SK-N-MC (cell line): Measurements from ENCODE around the gene INTS6.

ENCODE experiments used
- DNase-seq: peaks from one replicate; pipeline ENCODE4 v3.0.0-alpha.2; 2011; ENCODE audit warnings: low read depth, low spot score
- H3K27ac ChIP-seq: fragments of 200-600 bp; sonication (generic); 2 replicates; pipeline ENCODE4 v1.5.1; 2016; ENCODE audit warnings: mixed run types
- H3K36me3 ChIP-seq: fragments of 200-600 bp; sonication (generic); 2 replicates; pipeline ENCODE4 v1.6.1; 2017; ENCODE audit warnings: antibody characterized with exemption, low read length, mixed read lengths; ENCODE audit not compliant: insufficient read depth
- H3K4me3 ChIP-seq: fragments of 200-600 bp; sonication (generic); 2 replicates; pipeline ENCODE4 v1.5.1; 2016
- H3K9ac ChIP-seq: fragments of 200-600 bp; sonication (generic); 2 replicates; pipeline ENCODE4 v1.8.0; 2017; ENCODE audit warnings: mixed run types, mixed read lengths; ENCODE audit not compliant: insufficient read length
- H3K9me3 ChIP-seq: fragments of 200-600 bp; sonication (generic); 2 replicates; pipeline ENCODE4 v1.6.1; 2017; ENCODE audit warnings: low read depth, mild to moderate bottlenecking, antibody characterized with exemption, low read length, moderate library complexity, mixed read lengths
- EZH2 ChIP-seq: fragments of 200-600 bp; sonication (generic); IDR thresholded peaks from one replicate; pipeline ENCODE4 v1.6.1; 2017; ENCODE audit warnings: antibody characterized with exemption
- FOXP2 ChIP-seq: optimal IDR thresholded peaks from 2 replicates; pipeline ENCODE3; 2011; ENCODE audit warnings: mild to moderate bottlenecking, moderate library complexity; ENCODE audit not compliant: insufficient read depth; ENCODE audit errors: extremely low read length, control extremely low read depth
- POLR2AphosphoS5 ChIP-seq: IDR thresholded peaks from 2 replicates; pipeline ENCODE4 v1.6.1; 2012; ENCODE audit warnings: mild to moderate bottlenecking, low read depth, low read length, borderline replicate concordance

The INTS6 gene

DNA sequence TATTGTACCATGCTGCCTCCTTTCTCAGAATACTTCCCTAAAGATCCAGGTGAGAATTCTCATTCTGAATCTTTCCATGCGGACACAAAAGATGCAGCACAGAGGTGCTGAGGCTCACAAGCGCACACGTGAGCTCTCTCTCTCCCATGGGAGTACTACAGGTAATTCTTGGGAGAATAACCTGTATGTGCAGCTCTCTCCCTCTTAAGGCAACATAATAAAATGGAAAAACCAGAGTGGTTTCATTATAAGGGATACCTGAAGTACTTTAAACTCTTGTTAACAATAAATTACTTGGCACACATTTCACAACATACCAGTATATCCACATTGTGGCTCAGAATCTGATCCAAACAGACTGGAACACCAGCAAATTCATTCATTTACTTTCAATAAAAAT is 40.4 kb downstream of the INTS6 start:
- peaks cover 90% of the 10 kb centered on the region for H3K36me3 ChIP-seq
- DNase-seq, result no peak

GRCh38 chr13:51405176-51405575 is 47.7 kb downstream of the INTS6 start:
- no peak for DNase-seq
- Histone ChIP-seq H3K36me3 (peaks cover 89% of the 10 kb centered on the region), H3K9me3 (no peaks in the 10 kb centered on the region; the same call in 1 of the 2 replicates), H3K9ac (no peak overlapping the region), H3K27ac (peak overlapping the region; percentile 49; the same call in 1 of the 2 replicates), H3K4me3 (no peak overlapping the region)
- TF ChIP-seq POLR2AphosphoS5 (no peak), EZH2 (no peak), FOXP2 (no peak)

More for the DNA sequence above, 40.4 kb downstream of the INTS6 start:
- no peak overlapping the region for H3K9ac ChIP-seq
- H3K9me3 ChIP-seq, result peaks cover 10% of the 10 kb centered on the region; the same call in 1 of the 2 replicates
- no peak overlapping the region for H3K4me3 ChIP-seq
- TF ChIP-seq POLR2AphosphoS5 (no peak), FOXP2 (no peak), EZH2 (no peak)
- H3K27ac ChIP-seq, result no peak overlapping the region; the same call in 1 of the 2 replicates

DNA sequence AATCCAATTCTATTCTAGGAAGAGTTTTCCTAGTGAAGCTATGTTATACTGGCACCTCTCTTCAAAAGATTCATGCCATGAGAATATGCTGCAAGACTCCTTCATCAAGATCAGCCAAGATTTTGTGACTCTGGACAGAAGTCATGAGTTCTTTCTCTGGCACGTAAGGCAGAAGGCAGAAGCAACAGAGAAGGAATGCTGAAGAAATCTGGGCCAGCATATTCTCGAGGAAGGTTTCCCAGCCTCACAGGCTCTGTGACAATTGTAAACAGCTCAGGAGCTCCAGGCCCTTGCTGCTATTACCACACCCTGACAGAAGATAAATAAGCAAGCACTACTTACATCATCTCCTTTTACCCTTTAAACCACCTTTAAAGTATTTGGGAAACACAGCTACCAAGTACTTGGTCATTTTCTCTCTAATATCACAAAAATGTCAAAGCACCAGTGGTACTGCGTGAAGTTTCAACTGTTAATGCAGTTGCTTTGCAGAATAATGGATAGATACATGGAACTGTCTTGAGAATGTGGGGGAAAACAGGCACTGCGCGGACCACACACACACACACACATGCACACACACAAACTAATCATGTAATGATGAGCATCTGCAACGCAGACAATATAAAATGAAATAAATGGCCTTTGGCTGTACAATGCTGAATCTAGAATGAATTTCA is 55.4 kb downstream of the INTS6 start:
- H3K9ac ChIP-seq, result no peak overlapping the region
- TF ChIP-seq EZH2 (no peak), FOXP2 (no peak), POLR2AphosphoS5 (no peak)
- H3K27ac ChIP-seq, result peak overlapping the region; percentile 81
- DNase-seq, result no peak
- no peaks in the 10 kb centered on the region; the same call in none of the 2 replicates for H3K9me3 ChIP-seq
- H3K36me3 ChIP-seq, result peaks cover 74% of the 10 kb centered on the region
- no peak overlapping the region for H3K4me3 ChIP-seq

DNA sequence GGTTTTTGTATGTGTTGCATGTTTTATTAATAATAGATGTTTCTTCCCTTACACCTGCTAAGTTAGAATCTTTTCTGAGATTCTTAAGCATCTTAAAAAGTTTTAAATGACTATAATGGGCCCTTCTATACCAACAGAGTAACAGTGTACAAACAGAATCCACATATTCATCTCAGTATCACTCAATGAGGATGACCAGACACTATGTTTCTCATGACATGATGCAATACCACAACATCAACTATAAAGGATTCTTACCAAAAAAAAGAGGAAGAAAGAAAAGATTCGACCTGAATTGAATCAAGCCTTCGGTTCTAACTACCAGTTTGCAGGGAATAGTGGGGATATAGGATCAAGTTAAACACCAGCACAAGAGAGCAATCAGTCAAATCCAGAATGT is 56.5 kb downstream of the INTS6 start:
- Histone ChIP-seq H3K4me3 (no peak overlapping the region), H3K27ac (peak overlapping the region; percentile 81), H3K9me3 (no peaks in the 10 kb centered on the region; the same call in none of the 2 replicates), H3K36me3 (peaks cover 66% of the 10 kb centered on the region), H3K9ac (no peak overlapping the region)
- no peak for DNase-seq
- TF ChIP-seq FOXP2, result no peak
- TF ChIP-seq POLR2AphosphoS5, result no peak
- no peak for TF ChIP-seq EZH2

DNA sequence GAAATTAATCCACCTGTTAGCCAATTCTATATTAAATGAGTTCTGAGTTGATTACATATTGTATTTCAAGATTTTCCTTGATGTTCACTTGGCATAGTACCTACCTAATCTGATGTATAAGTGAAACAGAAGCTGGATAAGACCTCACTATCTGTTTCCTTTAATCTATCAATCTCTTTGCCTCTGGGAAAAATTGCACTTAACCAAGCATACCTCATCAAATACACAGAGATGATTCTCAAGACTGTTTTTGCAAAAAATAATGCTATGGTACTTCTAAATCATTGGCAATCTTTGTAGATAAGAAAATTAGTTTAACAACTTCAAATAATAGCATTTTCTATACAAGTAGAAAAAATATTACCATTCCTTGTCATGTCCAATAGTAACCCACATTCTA is 58.1 kb downstream of the INTS6 start:
- no peak overlapping the region for H3K4me3 ChIP-seq
- H3K9ac ChIP-seq, result no peak overlapping the region
- H3K36me3 ChIP-seq, result peaks cover 55% of the 10 kb centered on the region
- no peak for DNase-seq
- TF ChIP-seq FOXP2 (no peak), EZH2 (no peak), POLR2AphosphoS5 (no peak)
- H3K27ac ChIP-seq, result no peak overlapping the region
- no peaks in the 10 kb centered on the region; the same call in 1 of the 2 replicates for H3K9me3 ChIP-seq

- Histone ChIP-seq H3K27ac (no peak overlapping the region), H3K36me3 (peaks cover 81% of the 10 kb centered on the region), H3K9me3 (no peaks in the 10 kb centered on the region), H3K4me3 (no peak overlapping the region), H3K9ac (no peak overlapping the region)
- DNase-seq, result no peak
- TF ChIP-seq FOXP2, result no peak
- TF ChIP-seq EZH2, result no peak
- no peak for TF ChIP-seq POLR2AphosphoS5
These were observed 67.7 kb downstream of the INTS6 start for GRCh38 chr13:51385114-51385513.

DNA sequence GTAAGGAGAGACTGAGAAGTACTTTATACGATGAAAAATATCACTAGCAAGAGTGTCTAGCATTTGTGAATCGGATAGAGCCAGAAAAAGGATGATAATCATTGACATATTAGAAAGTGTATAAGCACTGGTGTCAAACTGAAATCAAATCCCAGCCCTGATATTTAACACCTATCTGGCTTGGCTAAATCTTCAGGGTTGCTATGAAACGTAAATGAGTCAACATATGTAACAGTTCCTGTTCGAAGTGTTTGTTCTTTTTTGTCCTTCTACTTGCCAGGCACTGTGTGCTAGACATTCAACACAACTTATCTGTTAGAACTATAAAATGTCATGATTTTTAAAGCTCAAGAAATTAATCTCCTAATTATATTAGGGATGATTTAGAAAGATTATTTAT is 72.6 kb downstream of the INTS6 start:
- no peaks in the 10 kb centered on the region for H3K9me3 ChIP-seq
- DNase-seq, result no peak
- peaks cover 90% of the 10 kb centered on the region for H3K36me3 ChIP-seq
- H3K9ac ChIP-seq, result no peak overlapping the region
- no peak overlapping the region; the same call in 1 of the 2 replicates for H3K27ac ChIP-seq
- no peak for TF ChIP-seq FOXP2
- H3K4me3 ChIP-seq, result no peak overlapping the region

DNA sequence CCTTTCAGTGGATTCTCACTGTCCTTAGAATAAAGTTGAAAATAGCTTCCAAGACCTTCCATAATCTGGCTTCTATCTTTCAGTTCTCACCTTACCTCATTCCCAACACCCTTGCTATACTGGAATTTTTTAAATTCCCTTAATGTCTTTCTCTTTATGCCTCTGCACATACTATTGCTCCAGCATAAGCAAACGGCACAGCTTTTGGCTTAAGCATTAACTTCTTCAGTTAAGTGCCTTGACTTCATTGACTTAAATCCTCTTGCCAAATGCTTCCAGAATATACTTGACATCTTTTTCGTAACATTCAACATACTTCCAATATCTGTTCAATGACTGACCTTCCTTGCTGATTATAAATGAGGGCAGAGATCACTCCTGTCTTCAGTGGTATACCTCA is 79.4 kb downstream of the INTS6 start:
- TF ChIP-seq FOXP2, result no peak
- TF ChIP-seq POLR2AphosphoS5, result no peak
- TF ChIP-seq EZH2, result no peak

More for the DNA sequence above, 79.4 kb downstream of the INTS6 start:
- H3K9me3 ChIP-seq, result no peaks in the 10 kb centered on the region
- H3K36me3 ChIP-seq, result peaks cover 98% of the 10 kb centered on the region
- H3K27ac ChIP-seq, result no peak overlapping the region
- no peak for DNase-seq
- H3K9ac ChIP-seq, result no peak overlapping the region
- no peak overlapping the region for H3K4me3 ChIP-seq
